H1 (cell line): ENCODE results near the gene PCDHGB5. TPM values are rescaled to one million over a fixed set of nuclear protein-coding genes. Genes with fewer than 3 reads are reported as not detected.

Source experiments
- CBX8 ChIP-seq: fragments of 300-800, 300-1000 bp; sonication (generic); IDR thresholded peaks from 2 replicates; pipeline ENCODE4 v1.7.1; 2016; ENCODE audit warnings: low read depth, low read length, borderline replicate concordance
- EP300 ChIP-seq, 2 experiments: IDR thresholded peaks; 1 replicate in 1 of 2; 2 replicates in 1 of 2; pipeline ENCODE4 v1.6.1; 2011 to 2012; ENCODE audit warnings: low read depth in 2 of 2, low read length in 2 of 2, mild to moderate bottlenecking in 2 of 2, borderline replicate concordance in 1 of 2, inconsistent platforms in 1 of 2, moderate library complexity in 1 of 2
- NRF1 ChIP-seq: IDR thresholded peaks from 2 replicates; pipeline ENCODE4 v1.6.1; 2011; ENCODE audit warnings: mild to moderate bottlenecking, low read depth, low read length, improper control_type of control experiment
- polyA plus RNA-seq, 7 experiments: library from polyadenylated mRNA; depleted of rRNA in 3 of 7; stranded (reverse) in 5 of 7; unstranded in 2 of 7; fragments of >200 nt in 5 of 7; fragments of 200-250 nt in 2 of 7; gene quantifications; 1 replicate in 5 of 7; 2 replicates in 1 of 7; 4 replicates in 1 of 7; pipeline versions ENCODE4 v1.2.1 to v1.2.3, GENCODE V29; 2011 to 2013; ENCODE audit warnings: missing spikeins in 2 of 7, mixed read lengths in 2 of 7
- total RNA-seq: library from RNA; stranded (reverse); fragmentation: NEBNext Ultra II Directional; extraction: Animal tissue kit (Norgen Biotek cat#: 25700); gene quantifications from 2 replicates; pipeline ENCODE4 v1.2.1, GENCODE V29; 2021

The PCDHGB5 gene
- total and polyA plus RNA-seq, 2 of the 8 experiments (the other 6 are each of a cell fraction or from before 2014, with no cell fraction given), result 1.1 to 2.6 TPM

DNA sequence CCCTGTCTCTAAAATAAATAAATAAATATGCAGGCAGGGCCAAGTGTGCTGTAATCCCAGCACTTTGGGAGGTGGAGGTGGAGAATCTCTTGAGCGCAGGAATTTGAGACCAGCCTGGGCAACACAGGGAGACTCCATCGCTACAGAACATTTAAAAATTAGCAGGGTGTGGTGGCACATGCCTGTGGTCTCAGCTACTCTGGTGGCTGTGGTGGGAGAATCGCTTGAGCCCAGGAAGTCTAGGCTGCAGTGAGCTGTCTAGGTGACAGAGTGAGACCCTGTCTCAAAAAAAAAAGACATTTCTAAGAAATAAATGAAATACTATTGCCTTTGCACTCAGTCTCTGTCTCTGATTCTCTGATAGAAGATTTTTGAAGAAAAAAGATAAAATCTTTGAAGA is 13.8 kb downstream of the PCDHGB5 start (continued):
- no peak for TF ChIP-seq EP300 (IDR thresholded peaks at IDR 0.05; ENCODE audit: borderline replicate concordance in 1 of 2, low read depth in 2 of 2, low read length in 2 of 2)
- no peak for TF ChIP-seq CBX8
- no peak for TF ChIP-seq NRF1
